ENCODE measurements around the gene P3H2.

The P3H2 gene

GRCh38 chr3:190017521-190018288, 103.0 kb downstream of the P3H2 start:
- DNase-seq (ENCODE audit: low read depth in 3 of 3, low spot score in 1 of 3): no peak

GRCh38 chr3:190016966-190017365, 103.7 kb downstream of the P3H2 start:
- DNase-seq (ENCODE audit: low read depth in 3 of 3, low spot score in 1 of 3): no peak

GRCh38 chr3:190014940-190015339, 105.8 kb downstream of the P3H2 start:
- no peak for DNase-seq (ENCODE audit: low read depth in 3 of 3, low spot score in 1 of 3)

- no peak for DNase-seq (ENCODE audit: low read depth in 3 of 3, low spot score in 1 of 3)
These were observed 106.5 kb downstream of the P3H2 start for GRCh38 chr3:190013943-190014924.

GRCh38 chr3:190012784-190013183, 107.9 kb downstream of the P3H2 start:
- DNase-seq (ENCODE audit: low read depth in 3 of 3, low spot score in 1 of 3): no peak

GRCh38 chr3:190012314-190012782, 108.3 kb downstream of the P3H2 start:
- DNase-seq (ENCODE audit: low read depth in 3 of 3, low spot score in 1 of 3): no peak

GRCh38 chr3:190010486-190010885, 110.2 kb downstream of the P3H2 start:
- DNase-seq (ENCODE audit: low read depth in 3 of 3, low spot score in 1 of 3): no peak

- DNase-seq (ENCODE audit: low read depth in 3 of 3, low spot score in 1 of 3): no peak
These were observed 111.1 kb downstream of the P3H2 start for GRCh38 chr3:190009614-190010013.

- DNase-seq (ENCODE audit: low read depth in 3 of 3, low spot score in 1 of 3): no peak
These were observed 112.3 kb downstream of the P3H2 start for GRCh38 chr3:190008432-190008831.

- DNase-seq (ENCODE audit: low read depth in 3 of 3, low spot score in 1 of 3): no peak
These were observed 115.2 kb downstream of the P3H2 start for GRCh38 chr3:190005343-190006113.

- DNase-seq (ENCODE audit: low read depth in 3 of 3, low spot score in 1 of 3): no peak
These were observed 116.0 kb downstream of the P3H2 start for GRCh38 chr3:190004656-190005055.

- no peak for DNase-seq (ENCODE audit: low read depth in 3 of 3, low spot score in 1 of 3)
These were observed 117.0 kb downstream of the P3H2 start for GRCh38 chr3:190003681-190004123.

GRCh38 chr3:190003068-190003467, 117.6 kb downstream of the P3H2 start:
- DNase-seq (ENCODE audit: low read depth in 3 of 3, low spot score in 1 of 3): no peak

- no peak for DNase-seq (ENCODE audit: low read depth in 3 of 3, low spot score in 1 of 3)
These were observed 119.3 kb downstream of the P3H2 start for GRCh38 chr3:190001426-190001825.

- no peak for DNase-seq (ENCODE audit: low read depth in 3 of 3, low spot score in 1 of 3)
These were observed 119.9 kb downstream of the P3H2 start for GRCh38 chr3:190000861-190001196.

- DNase-seq (ENCODE audit: low read depth in 3 of 3, low spot score in 1 of 3): no peak
These were observed 120.4 kb downstream of the P3H2 start for GRCh38 chr3:190000187-190000860.

GRCh38 chr3:189999718-190000117, 121.0 kb downstream of the P3H2 start:
- DNase-seq (ENCODE audit: low read depth in 3 of 3, low spot score in 1 of 3): no peak

- no peak for DNase-seq (ENCODE audit: low read depth in 3 of 3, low spot score in 1 of 3)
These were observed 125.6 kb downstream of the P3H2 start for GRCh38 chr3:189995129-189995528.

- no peak for DNase-seq (ENCODE audit: low read depth in 3 of 3, low spot score in 1 of 3)
These were observed 129.9 kb downstream of the P3H2 start for GRCh38 chr3:189990826-189991225.

- DNase-seq (ENCODE audit: low read depth in 3 of 3, low spot score in 1 of 3): no peak
These were observed 131.8 kb downstream of the P3H2 start for GRCh38 chr3:189988854-189989253.

- no peak for DNase-seq (ENCODE audit: low read depth in 3 of 3, low spot score in 1 of 3)
These were observed 132.4 kb downstream of the P3H2 start for GRCh38 chr3:189988322-189988721.

Data from stimulated activated CD4-positive, alpha-beta T cell treated with anti-CD3 and anti-CD28 coated beads, TNF-alpha, amount 100 ng/mL, for 1 hour (primary cell).